A673 (cell line): ENCODE results near the gene SPNS2.

ENCODE experiments used
- CTCF ChIP-seq: fragments of 300-800, 200-600 bp; sonication (generic); conservative IDR thresholded peaks from 2 replicates; pipeline ENCODE4 v1.5.1; 2017; ENCODE audit warnings: low read depth, mild to moderate bottlenecking, antibody characterized with exemption, low read length, moderate library complexity, mixed read lengths
- EZH2 ChIP-seq: fragments of 200-600 bp; sonication (generic); IDR thresholded peaks from 2 replicates; pipeline ENCODE4 v1.6.1; 2017; ENCODE audit warnings: borderline replicate concordance, low read depth, mild to moderate bottlenecking, mixed read lengths, antibody characterized with exemption, low read length; ENCODE audit not compliant: poor library complexity, severe bottlenecking

DNA sequence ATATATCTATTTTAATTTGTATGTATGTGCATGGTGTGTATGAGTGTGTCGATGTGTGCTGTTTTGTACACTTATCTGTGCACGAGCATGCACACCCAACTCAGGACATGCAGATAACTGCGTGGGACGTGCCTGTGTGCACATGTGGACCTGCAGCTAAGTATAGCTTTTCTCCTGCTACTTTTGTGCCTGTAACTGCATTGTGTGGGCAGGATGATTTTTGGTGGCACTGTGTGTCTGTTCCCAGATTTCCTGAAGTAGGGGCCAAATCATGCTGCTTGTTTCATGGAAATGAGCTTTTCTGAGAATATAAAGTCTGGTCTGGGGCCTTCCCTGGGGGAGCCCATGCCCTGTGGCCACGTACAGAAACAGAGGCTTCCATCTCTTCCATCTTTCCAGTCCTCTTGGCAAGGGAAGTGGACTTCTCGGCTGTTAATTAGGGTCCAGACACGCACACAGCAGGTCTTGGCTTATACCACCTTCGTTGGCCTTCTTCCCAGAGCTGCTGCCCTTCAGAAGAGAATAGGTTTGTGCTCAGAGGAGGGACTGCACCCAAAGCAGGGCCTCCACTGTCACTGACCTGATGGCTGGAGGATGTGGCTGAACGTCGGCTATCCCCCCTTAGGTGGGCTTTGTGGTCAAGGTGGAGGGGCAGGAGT, 34.7 kb upstream of the SPNS2 start:
- TF ChIP-seq CTCF: no peak
- TF ChIP-seq EZH2: no peak
